HG03571 (cell line): ENCODE measurements around the gene UNC119.
"Not testable (repeated sequence)": the region's sequence is repeated elsewhere in the genome, so short reads cannot be mapped to it uniquely, and the experiment has no call there.

ENCODE experiments used
- ATAC-seq: cut with Tn5 transposase; IDR thresholded peaks from one replicate; pipeline ENCODE4 v1.9.1; 2021; ENCODE audit not compliant: unreplicated experiment

The UNC119 gene

DNA sequence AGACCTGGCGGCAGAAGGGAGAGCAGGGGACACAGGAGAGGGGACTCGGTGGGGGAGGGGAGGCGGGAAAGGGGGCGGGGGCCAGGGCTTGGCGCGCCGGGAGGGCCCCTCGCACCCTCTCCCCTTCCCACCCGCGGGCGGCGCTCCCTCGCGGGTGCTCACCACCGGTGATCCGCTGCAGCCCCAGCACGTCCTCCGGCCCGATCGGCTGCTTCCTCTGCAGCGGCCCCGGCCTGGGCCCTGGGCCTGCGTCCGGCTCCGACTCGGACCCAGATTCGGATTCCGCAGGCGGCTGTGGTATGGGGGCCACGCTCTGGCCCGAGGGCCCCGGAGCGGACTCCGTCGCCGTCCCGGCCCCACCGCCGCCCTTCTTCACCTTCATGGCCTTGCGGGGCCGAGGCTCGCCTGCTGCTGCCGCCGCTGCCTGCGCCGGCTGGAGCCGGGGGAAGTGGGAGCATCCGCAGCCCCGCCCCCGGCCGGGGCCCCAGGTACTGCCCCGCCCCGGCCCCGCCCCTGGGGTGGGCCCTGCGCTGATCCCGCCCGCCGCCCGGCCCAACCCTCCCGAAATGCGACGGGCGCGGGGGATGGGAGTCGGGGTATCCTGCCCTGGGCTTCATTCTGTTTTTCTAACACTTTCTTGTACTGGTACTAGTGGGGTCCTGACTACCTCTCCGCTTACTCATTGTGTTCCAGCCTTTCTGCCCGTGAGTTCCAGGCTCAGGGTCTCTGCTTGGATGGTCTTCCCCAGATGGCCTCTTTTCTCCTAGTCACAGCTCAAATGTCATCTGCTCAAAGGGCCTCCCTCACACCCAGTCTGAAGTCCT, at the start of gene UNC119:
UNC119 (minus strand) TSS at position 449 of the 824 bp plus-strand sequence; CDS start at position 382, 67 bp downstream.
- ATAC-seq, result peak; percentile 53

DNA sequence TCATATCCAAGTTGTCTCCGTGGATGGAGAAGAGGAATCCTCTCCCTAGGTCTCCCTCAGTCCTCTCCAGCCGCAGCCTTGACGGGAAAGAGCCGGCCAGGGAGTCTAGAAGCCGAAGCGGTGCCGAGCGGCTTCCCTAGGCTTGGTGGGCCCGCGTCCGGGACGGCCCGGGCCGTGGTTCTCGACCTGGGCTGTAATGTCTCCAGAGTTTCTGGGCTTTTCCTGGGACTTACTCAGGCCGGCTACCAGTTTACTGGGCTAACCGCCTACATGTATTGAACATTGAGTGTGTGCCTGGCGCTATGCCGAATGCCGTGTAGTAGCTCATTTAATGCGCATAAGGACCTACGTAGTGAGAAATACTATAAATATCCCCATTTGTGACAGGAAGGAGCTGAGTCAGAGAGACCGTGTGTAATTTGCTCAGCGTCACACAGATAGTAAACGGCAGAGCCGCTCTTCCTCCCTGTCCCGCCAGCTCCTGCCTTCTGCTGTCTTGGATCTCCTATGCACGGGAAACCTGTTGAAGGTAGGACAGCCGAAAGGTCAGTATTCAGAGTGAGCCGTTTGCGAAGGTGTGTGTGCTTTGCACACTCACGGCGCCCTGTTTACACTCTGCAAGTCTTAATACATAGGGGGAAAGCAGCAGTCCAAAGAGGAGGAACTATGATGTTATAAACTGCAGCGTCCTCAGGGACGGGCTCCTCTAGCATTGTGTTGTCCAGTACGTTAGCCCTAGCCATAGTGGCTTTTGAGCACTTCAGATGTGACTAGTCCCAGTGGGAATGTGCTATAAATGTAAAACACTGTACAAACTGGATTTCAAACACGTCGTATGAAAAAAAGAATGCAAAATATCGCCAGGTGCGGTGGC, 47.1 kb upstream of the UNC119 start:
- peak; percentile 45 for ATAC-seq

DNA sequence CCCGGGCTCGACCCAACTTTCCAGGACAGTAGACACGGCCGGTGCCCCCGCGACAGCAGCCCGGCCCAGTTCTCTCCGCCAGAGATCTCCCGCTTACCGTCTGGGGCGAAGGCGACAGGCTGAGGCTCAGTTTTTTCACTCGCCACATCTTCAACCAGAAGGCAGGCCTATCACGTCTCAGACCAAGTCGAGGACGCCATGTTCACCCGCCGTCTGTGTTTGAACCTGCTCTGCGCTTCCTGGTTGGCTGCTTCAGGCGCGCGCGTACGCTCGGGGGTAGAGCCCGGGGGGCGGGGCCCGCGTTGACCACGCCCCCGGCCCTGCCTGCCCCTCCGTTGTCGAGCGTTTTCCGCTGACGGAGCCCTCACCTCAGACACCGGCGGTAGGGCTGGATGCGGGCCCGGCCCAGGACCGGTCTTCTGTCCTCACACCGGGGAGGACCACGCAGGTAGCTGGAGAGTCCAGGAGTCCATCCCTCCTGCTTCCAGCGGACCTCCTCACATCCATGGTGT, 46.4 kb upstream of the UNC119 start, which contains the start of gene SPAG5:
SPAG5 (minus strand) TSS at position 227 of the 512 bp plus-strand sequence; CDS start at position 148, 79 bp downstream.
- peak; percentile 80 for ATAC-seq

DNA sequence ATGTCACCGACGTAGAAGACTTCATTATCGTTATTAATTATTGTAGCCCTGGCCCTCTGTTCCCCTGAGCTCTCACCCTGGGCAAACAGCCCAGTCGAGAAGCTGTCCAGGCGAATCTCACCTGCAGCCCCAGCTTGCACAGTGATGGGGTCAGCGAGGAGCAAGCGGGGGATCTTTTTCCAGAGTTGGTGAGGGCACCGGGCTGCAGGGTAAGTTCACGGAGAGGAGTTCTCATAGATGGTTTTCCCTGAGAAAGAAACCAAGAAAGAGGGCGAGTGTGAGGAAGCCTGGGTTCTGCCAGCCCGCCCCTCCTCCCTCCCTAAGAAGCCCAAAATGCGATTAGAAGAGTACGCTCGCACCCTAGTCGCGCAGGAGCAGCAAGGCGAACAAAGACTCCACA, 46.0 kb upstream of the UNC119 start:
- ATAC-seq, result no peak

DNA sequence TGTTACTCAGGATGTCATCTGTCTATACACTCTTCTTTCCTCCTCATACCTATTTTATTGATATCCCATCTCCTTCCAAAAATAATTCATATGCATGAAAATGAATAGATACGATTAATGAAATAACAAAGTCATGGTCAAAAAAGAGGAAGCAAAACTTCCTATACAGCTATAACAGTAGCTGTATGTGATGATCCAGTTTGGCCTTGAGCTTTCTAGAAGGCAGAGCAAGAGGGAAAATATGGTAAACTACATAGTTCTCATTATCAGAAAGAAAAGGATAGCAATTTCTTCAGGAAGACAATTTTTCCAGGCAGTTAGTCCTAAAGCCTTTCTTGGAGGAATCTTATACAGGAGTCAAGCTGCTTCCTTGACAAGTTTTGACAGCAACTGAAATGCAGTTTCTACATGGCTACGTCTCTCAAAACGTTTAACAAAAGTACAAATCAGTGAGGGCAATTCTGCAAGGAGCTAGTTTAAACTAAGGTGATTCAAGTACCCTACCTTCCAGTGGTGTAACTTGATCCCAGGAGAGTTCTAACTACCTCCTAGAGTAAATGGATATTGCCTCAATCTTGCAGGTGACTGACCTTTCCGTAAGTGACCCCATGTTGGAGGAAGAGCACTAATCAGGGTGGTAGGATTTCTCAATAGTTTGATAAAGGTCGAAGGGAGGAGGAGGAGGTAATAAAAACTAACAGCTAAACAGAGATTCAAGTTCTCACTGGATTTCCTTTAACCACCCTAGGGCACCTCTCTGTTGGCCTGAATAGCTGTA, 45.4 kb upstream of the UNC119 start:
- ATAC-seq, result no peak

DNA sequence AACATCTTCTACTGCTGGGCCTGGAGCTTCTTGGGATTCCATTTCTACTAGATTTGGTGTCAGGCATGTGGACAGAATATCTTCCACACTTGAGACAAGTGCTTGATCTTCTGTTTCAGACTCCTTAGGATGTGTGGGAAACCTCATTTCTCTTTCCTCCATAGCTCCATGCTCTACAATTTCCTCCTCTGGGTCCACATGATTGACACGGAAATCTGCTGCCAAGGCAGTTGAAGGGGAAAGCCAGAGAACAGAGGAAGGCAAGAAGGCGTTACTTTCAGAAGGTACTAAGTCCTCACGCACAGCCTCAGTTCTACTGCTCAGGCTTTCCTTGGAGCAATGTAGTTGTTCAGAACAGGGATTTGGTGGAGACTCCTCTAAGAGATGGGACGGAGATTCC, 39.8 kb upstream of the UNC119 start:
- ATAC-seq, result no peak

DNA sequence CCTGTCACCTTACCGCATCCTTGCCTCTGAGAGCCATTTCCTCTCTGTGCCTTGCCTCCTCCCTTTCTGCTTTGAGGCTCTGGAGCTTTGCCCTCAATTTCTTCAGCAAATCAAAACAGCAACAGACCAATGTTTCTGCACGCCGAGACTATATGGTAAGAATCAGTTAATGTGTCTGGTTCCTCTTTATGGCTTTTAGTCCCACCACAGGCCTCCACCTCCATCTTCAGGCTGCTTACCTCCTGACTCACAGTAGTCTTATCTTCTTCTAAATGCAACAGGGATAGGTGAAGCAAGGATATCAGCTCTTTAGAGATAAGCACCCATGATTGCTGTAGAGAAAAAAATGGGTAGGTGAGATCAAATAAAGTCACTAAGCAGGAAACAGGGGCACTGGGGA, 33.4 kb upstream of the UNC119 start:
- no peak for ATAC-seq

DNA sequence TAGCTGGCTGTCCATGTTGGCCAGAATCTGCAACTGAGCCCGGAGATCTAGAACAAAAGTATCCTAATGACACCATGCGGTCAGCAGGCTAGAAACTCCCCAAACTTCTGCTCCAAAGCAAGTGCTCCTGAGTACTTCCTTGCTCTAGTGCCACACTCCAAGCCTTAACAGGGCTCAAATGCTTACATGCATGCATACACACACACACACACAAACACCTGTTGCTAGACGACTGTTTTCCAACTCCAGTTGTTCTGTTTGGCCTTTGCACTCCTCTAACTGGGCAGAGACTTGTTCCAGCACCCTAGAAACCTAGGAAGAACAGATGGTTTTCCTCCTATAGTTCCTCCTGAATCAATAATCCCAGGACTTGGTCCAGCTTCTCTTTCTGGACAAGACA, 32.0 kb upstream of the UNC119 start:
- no peak for ATAC-seq

DNA sequence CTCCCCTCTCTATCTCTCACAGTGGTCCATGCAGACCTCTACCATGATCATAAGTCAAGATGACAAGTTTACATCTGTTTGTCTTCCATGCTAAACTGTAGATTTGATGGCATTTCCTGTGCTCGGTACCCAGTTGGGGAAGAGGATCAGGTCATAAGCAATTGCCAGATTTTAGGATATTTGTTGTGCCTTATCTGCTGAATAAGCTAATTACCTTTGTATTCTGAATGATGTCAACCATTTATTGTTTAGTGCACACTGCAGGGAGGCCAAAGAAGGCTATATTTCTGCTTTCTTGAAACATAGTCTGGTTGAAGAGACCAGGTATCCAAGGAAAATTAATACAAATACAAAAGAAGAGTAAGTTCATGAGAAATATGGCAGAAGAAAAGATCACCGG, 30.1 kb upstream of the UNC119 start:
- no peak for ATAC-seq

DNA sequence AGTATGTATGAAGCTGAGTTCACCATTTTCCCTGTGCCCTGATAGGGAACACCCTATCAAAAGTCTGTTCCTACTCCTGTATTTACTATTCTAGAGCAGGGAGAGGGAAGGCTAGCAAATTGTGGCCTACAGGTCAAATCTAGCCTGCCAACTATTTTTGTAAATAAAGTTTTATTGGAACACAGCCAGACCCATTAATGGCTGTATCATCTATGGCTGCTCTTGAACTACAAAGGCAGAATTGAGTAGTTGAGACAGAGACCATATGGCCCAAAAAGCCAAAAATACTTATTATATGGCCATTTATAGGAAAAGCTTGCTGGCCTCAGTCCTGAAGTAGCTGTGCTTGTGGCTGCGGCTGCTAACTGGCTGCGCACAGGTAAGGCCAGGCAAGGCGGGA, 28.5 kb upstream of the UNC119 start:
- ATAC-seq, result no peak

DNA sequence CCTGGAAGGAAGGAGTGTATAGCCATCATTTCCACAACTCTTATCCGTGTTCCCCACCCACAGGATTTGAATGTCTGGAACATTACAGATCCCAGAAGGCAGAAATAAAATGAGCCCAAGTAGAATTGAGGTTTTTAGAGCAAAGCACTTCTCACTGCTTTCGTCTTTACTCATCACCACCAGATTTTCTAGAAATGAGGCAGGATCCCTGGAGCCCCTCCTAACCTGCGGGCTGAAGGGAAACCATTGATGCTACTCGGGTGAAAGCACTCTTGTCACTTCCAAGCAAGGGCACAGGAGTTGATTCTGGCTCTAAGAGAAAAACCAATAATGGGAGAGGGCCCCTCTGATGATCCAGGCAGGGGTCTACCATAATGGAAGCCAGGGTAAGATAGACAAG, 27.1 kb upstream of the UNC119 start:
- ATAC-seq, result no peak

DNA sequence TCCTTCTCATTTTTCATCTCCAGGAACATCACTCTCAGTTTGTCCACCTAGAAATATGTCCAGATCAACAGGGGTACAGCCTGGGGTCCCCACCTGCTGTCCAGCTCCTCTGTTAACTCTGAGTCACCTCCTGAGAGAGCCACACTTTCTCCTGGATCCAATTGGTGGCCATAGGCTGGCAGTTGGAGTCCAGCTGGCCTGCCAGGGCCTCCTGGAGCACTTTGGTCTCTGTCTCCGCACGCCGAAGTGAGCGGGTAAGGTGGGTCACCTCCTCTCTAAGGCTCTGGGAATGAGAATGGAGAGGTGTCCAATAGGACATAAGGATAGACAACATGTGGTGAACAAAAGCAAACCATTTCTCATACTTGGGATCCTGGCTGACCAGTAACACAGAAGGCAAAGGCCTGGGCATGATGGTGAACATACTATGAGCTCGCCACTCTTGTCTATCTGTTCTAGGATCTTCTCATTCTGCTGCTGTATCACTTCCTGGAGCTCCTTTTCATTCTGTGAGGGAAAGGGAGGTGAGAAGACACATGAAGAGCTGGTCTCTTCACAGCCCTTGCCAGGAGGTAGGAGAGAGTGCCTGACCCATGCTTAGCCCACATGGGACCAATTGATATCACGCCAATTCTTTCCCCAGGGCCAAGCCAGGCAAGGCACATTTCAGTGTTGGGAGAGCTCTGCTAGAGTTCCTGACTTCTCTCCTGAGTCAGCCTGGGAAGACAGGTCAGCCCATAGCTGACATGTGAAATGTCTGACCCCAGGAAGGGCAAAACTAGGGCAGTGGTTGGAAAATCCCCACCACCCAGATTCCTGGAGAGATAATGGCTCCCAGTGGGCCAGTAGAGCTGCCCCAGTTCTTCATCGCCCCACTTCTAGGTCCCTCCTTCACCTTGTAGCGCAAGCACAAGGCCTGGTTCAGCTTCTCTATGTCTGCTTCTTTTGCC, 26.1 kb upstream of the UNC119 start:
- ATAC-seq, result no peak

DNA sequence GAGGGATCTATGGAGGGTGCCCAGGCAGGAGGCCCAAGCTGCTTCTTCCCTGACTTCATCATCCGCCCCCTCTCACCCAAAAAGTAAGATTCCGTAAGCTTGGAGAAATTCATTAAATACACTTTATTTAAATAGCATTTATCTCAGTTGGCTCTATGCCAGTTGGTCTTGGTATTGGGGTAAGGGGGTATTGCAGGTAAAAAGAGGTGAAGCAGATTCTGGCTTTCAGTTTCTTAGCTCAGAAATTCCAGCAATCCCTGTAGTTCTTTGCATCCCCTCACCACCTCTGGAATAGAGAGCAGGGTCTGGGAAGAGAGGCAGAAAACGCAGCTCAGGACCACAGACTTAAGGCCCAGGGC, 25.0 kb upstream of the UNC119 start:
- no peak for ATAC-seq

DNA sequence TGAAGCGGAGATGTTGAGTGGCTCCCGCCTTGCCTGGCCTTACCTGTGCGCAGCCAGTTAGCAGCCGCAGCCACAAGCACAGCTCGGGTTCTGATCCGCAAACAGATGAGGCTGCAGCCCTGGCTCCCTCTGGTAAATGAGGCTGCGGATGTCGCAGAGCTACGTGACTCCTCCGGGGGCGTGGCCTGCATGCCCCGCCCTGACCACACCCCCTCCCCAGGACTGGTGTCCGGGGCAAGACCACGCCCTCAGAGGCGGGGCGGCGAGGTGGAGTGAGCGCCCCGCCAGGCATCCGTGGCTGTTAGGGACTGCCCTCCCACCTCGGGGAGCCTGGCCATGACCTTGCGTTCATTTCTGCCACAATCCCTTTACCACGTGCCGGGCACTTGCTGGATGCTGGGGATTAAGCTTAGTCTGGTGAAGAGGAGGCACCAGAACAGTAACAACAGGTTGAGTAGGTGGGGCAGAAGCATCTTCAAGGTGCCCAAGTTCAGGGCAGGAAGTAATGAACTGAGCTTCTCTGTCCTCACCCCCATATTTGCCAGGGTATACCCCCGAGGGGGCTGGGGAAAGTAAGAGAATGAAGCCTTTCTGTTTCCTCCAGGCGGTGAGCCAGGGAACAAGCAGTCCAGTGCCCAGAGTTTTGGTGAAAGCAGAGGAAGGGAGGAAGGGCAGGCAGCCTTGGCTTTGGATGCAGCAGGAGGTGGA, 24.5 kb upstream of the UNC119 start, which contains the start of gene ALDOC:
ALDOC (minus strand) TSS at position 138 of the 708 bp plus-strand sequence. CDS start 1,363 bp downstream, outside the sequence.
- peak; percentile 79 for ATAC-seq

DNA sequence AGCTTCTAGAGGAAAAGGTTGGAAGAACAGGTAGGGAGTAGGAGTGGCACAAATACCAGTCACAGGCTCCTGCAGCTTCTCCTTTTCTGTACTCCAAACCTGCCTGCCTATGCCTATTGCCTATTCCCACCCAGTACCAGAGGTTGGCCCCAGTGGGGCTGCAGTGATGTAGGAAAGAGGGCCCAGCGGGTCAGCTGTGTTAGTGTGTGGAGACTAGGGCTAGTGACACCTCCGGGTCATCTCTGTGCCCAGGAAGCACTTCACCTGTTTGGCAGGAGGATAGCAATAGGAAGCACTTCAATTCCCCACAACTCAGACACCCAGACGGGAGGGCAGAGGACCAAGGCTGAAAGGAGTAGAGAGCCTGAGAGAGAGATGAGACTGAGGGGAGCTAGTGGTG, 23.6 kb upstream of the UNC119 start:
- ATAC-seq, result not testable (repeated sequence)

DNA sequence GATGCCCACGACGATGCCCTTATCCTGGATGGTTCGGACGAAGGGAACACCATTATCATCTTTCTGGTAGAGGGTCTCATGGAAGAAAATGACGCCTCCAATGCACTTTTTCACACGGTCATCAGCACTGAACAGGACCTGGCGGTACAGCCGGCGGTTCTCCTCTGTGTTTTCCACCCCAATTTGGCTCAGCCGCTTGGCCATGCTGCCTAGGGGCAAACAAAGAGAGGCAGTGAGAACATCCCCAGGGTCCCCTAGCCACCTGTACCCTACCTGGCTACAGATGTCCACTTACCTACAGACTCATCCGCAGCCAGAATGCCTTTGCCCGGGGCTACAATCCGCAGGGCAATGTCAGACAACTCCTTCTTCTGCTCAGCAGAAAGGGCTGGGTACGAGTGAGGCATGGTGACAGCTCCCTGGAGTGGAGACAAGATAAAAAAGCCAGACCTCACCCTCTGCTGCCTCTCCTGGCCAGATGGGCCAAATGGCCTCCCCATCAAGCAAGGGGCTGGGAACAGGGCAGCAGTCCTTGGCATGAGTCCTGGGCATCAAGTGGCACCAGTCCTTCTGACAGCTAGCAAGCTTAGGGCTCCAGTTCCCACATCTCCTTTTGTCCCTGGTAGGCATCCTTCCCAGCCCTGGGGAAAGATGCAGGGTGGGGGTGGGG, 22.8 kb upstream of the UNC119 start:
- ATAC-seq, result no peak

DNA sequence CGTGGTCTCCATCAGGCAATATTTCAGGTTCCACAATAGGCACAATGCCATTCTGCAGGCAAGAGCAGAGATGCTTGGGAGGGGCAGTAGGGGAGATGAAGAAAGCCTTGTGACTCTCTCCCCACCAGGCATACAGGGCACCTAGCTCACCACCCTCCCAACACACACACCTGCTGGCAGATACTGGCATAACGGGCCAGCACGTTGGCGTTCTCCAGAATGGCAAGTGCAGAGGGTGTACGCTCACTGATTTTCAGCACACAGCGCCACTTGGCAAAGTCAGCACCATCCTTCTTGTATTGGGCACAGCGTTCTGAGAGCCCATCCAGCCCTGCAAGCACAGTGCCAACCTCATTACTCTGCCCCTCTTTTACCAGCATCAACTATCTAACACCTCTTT, 22.1 kb upstream of the UNC119 start:
- no peak for ATAC-seq

DNA sequence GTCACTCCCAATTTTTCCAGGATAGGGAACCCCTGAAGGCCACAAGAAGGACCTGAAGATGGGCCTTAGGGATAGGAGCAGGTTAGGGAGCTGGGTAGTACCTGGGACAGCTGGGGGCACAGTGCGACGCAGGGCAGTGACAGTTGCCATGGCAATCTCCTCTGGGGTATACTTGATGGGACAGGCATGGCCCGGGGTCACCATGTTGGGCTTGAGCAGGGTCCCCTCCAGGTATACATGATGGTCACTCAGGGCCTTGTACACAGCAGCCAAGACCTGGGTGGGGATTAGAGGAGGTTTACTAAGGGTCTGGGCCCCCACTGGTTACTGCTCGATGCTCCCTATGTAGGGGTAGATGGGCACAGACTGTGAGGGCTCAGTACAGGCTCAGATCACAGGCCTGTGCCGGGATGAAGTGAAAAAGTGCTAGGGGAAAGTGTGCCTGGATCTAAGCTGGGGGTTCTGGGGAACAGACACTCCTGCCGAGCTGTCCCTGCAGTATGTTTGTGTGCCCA, 21.6 kb upstream of the UNC119 start:
- no peak for ATAC-seq
